ENCODE results near the gene MBD3L2. TPM values are rescaled to one million over a fixed set of nuclear protein-coding genes. Genes with fewer than 3 reads are reported as not detected.

The MBD3L2 gene
- total RNA-seq = not detected in 2 replicates

GRCh38 chr19:7049021-7049420 lies at the start of gene MBD3L2:
Gene MBD3L2, plus strand, starts transcription at chr19:7049321. Its CDS starts 53 bp downstream, at chr19:7049374.

GRCh38 chr19:7021331-7021730 lies 27.8 kb upstream of the MBD3L2 start, which contains the start of gene MBD3L2B:
Gene MBD3L2B, minus strand, starts transcription at chr19:7021431. Its CDS starts 34 bp downstream, at chr19:7021397.

GRCh38 chr19:7030278-7030677 lies 18.8 kb upstream of the MBD3L2 start, which contains the start of gene MBD3L5:
Gene MBD3L5, plus strand, starts transcription at chr19:7030578. Its CDS starts 34 bp downstream, at chr19:7030612.

GRCh38 chr19:7040079-7040478 lies 9.0 kb upstream of the MBD3L2 start, which contains the start of gene MBD3L4:
Gene MBD3L4, minus strand, starts transcription at chr19:7040179. Its CDS starts 35 bp downstream, at chr19:7040144.

GRCh38 chr19:7058576-7058975 lies 9.5 kb downstream of the MBD3L2 start, which contains the start of gene MBD3L3:
Gene MBD3L3, minus strand, starts transcription at chr19:7058676. Its CDS starts 71 bp downstream, at chr19:7058605.

GRCh38 chr19:7069042-7069903 lies 20.2 kb downstream of the MBD3L2 start, which contains the start of gene ZNF557:
Gene ZNF557, plus strand, starts transcription at chr19:7069703. Its CDS starts 5,372 bp downstream, at chr19:7075075.

Other genes with a start within 250 kb of the MBD3L2 start
- not detected in 2 replicates for gene ADGRE1, start 161.7 kb upstream of the MBD3L2 start, total RNA-seq
- gene MBD3L2B, start 27.9 kb upstream of the MBD3L2 start, total RNA-seq = not detected in 2 replicates
- gene MBD3L5, start 18.7 kb upstream of the MBD3L2 start, total RNA-seq = not detected in 2 replicates
- gene MBD3L4, start 9.1 kb upstream of the MBD3L2 start, total RNA-seq = not detected in 2 replicates
- not detected in 2 replicates for gene MBD3L3, start 9.4 kb downstream of the MBD3L2 start, total RNA-seq
- gene ZNF557, start 20.4 kb downstream of the MBD3L2 start, total RNA-seq = 13.4 and 13.8 TPM in 2 replicates
- 77.0 and 149 TPM in 2 replicates for gene INSR, start 245.1 kb downstream of the MBD3L2 start, total RNA-seq